ENCODE measurements around the gene ZNF532.

ZNF532 gene

GRCh38 chr18:58881477-58881876 is 16.8 kb downstream of the ZNF532 start:
- DNase-seq (ENCODE audit: low read depth): no peak
- in situ Hi-C loops (cut with HindIII; ENCODE audit: low sequenced_read_pairs): loop anchor here (5.0 kb wide), 1 partner anchor 51 kb away; no protein-coding TSS in a partner anchor
- no peak for TF ChIP-seq CTCF (IDR thresholded peaks at IDR 0.05; ENCODE audit: low read depth, low read length, missing control alignments)
- H3K4me3 ChIP-seq (ENCODE audit: low read depth, low read length): no peak overlapping the region

GRCh38 chr18:58882044-58882443 is 17.4 kb downstream of the ZNF532 start:
- DNase-seq (ENCODE audit: low read depth): no peak
- no peak overlapping the region for H3K4me3 ChIP-seq (ENCODE audit: low read depth, low read length)
- TF ChIP-seq CTCF (IDR thresholded peaks at IDR 0.05; ENCODE audit: low read depth, low read length, missing control alignments): no peak
- in situ Hi-C loops (cut with HindIII; ENCODE audit: low sequenced_read_pairs): loop anchor here (5.0 kb wide), 1 partner anchor 50 kb away; no protein-coding TSS in a partner anchor

GRCh38 chr18:58882686-58883085 is 18.0 kb downstream of the ZNF532 start:
- TF ChIP-seq CTCF (IDR thresholded peaks at IDR 0.05; ENCODE audit: low read depth, low read length, missing control alignments): no peak
- DNase-seq (ENCODE audit: low read depth): no peak
- in situ Hi-C loops (cut with HindIII; ENCODE audit: low sequenced_read_pairs): loop anchor here (5.0 kb wide), 1 partner anchor 50 kb away; no protein-coding TSS in a partner anchor
- no peak overlapping the region for H3K4me3 ChIP-seq (ENCODE audit: low read depth, low read length)

GRCh38 chr18:58884680-58885079 is 20.0 kb downstream of the ZNF532 start:
- no peak for TF ChIP-seq CTCF (IDR thresholded peaks at IDR 0.05; ENCODE audit: low read depth, low read length, missing control alignments)
- no peak for DNase-seq (ENCODE audit: low read depth)
- in situ Hi-C loops (cut with HindIII; ENCODE audit: low sequenced_read_pairs): loop anchor here (5.0 kb wide), 1 partner anchor 48 kb away; no protein-coding TSS in a partner anchor

GRCh38 chr18:58886431-58886830 is 21.8 kb downstream of the ZNF532 start:
- no peak for TF ChIP-seq CTCF (IDR thresholded peaks at IDR 0.05; ENCODE audit: low read depth, low read length, missing control alignments)
- DNase-seq (ENCODE audit: low read depth): no peak
- H3K4me3 ChIP-seq (ENCODE audit: low read depth, low read length): no peak overlapping the region
- in situ Hi-C loops (cut with HindIII; ENCODE audit: low sequenced_read_pairs): no loop called here

More at GRCh38 chr18:58884680-58885079, 20.0 kb downstream of the ZNF532 start:
- H3K4me3 ChIP-seq (ENCODE audit: low read depth, low read length): no peak overlapping the region

GRCh38 chr18:58886864-58887612 is 22.4 kb downstream of the ZNF532 start:
- no peak overlapping the region for H3K4me3 ChIP-seq (ENCODE audit: low read depth, low read length)
- in situ Hi-C loops (cut with HindIII; ENCODE audit: low sequenced_read_pairs): no loop called here
- no peak for TF ChIP-seq CTCF (IDR thresholded peaks at IDR 0.05; ENCODE audit: low read depth, low read length, missing control alignments)
- DNase-seq (ENCODE audit: low read depth): no peak
